ENCODE measurements around the gene ZFP91. TPM values are rescaled to one million over a fixed set of nuclear protein-coding genes. Genes with fewer than 3 reads are reported as not detected.

ZFP91 gene
- total RNA-seq, 1 experiment from 2014 or later, result 56.2 TPM

DNA sequence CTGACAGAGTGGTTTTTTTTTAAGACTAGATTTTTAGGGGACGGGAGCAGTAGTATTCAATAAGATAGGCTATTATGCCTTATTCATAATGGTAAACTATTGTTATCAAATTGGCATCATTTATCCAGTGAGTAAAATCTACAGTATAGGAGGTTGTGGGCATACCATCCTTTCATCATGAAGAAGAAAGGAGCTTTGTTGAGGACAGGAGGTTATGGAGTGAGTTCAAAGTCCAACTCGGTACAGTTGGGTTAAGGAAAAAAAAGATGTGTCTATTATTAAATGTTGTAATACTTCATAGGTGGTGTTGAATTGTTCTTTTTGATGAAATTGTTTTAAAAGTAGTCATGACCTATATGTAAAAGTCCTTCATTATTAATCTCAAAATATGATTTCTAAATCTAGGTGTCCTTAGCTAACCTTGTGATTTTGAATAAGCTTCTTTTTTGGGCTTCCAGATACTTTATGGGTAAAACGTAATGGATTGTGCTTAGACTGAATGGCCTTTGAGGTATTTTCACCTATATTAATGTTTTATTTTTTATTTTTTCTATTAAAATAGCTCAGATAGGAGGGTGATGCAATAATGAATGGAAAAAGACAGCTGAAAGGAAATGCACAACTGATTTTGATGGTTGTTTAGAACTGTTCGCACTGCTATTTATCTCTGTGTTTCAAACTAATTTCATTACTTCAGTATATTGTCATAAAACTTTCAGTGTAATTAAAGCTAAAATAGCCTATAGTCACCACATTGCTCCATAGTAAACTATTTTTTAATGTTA lies 28.3 kb downstream of the ZFP91 start:
- Histone ChIP-seq H3K79me2 (ENCODE audit: low read length) (peaks cover 79% of the 10 kb centered on the region), H3K4me1 (ENCODE audit: insufficient read depth, low read length) (peaks cover 11% of the 10 kb centered on the region), H3K4me3 (ENCODE audit: low read length) (no peak overlapping the region), H3K4me2 (ENCODE audit: low read length) (no peak overlapping the region), H3K9me2 (replicated peaks; ENCODE audit: low read length) (no peaks in the 10 kb centered on the region), H3K27me3 (ENCODE audit: low read length) (no peaks in the 10 kb centered on the region), H3K36me3 (ENCODE audit: low read depth, low read length) (peaks cover 31% of the 10 kb centered on the region), H3K27ac (ENCODE audit: low read length) (no peak overlapping the region), H4K20me1 (ENCODE audit: low read length) (peaks cover 57% of the 10 kb centered on the region), H2AFZ (ENCODE audit: low read length) (no peak overlapping the region), H3K9me3 (ENCODE audit: low read length) (no peaks in the 10 kb centered on the region), H3K9ac (ENCODE audit: low read length) (no peak overlapping the region), H3F3A (ENCODE audit: low read length, unreplicated experiment) (no peaks in the 10 kb centered on the region)
- no TSS peak for BruUV-seq (replicated peaks)
- TF ChIP-seq, protein P1, sequence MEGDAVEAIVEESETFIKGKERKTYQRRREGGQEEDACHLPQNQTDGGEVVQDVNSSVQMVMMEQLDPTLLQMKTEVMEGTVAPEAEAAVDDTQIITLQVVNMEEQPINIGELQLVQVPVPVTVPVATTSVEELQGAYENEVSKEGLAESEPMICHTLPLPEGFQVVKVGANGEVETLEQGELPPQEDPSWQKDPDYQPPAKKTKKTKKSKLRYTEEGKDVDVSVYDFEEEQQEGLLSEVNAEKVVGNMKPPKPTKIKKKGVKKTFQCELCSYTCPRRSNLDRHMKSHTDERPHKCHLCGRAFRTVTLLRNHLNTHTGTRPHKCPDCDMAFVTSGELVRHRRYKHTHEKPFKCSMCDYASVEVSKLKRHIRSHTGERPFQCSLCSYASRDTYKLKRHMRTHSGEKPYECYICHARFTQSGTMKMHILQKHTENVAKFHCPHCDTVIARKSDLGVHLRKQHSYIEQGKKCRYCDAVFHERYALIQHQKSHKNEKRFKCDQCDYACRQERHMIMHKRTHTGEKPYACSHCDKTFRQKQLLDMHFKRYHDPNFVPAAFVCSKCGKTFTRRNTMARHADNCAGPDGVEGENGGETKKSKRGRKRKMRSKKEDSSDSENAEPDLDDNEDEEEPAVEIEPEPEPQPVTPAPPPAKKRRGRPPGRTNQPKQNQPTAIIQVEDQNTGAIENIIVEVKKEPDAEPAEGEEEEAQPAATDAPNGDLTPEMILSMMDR (conservative IDR thresholded peaks at IDR 0.05; ENCODE audit: low read depth, low read length), result no peak
- no peak for TF ChIP-seq EZH2 (IDR thresholded peaks at IDR 0.05; ENCODE audit: low read length, unreplicated experiment)
- TF ChIP-seq EZH2phosphoT487 (IDR thresholded peaks at IDR 0.05; ENCODE audit: borderline replicate concordance, low read length), result no peak
- CTCF ChIA-PET, result no interaction called here
- ATAC-seq (no peak), DNase-seq (no peak)
- POLR2A ChIA-PET (ENCODE audit: unreplicated experiment), result no interaction called here
- intact Hi-C loops (cut with micrococcal nuclease), result no loop called here

DNA sequence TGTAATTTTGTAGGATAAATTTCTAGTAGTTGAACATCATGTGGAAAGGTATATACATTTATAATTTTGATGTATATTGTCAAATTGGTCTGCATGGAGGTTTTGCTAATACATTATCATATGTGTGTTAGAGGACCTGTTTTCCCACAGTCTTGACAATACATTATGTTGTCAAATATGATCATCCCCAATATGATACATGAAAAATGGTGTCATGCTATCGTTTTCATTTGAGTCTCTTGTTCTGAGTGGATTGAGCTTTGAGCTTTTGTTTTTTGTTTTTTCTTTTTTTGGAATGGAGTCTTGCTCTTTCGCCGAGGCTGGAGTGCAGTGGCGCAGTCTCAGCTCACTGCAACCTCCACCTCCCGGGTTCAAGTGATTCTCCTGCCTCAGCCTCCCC lies 29.5 kb downstream of the ZFP91 start:
- ATAC-seq, result no peak
- intact Hi-C loops (cut with micrococcal nuclease), result no loop called here
- H4K20me1 ChIP-seq (ENCODE audit: low read length), result peaks cover 45% of the 10 kb centered on the region
- H3K27me3 ChIP-seq (ENCODE audit: low read length), result no peaks in the 10 kb centered on the region
- no peaks in the 10 kb centered on the region for H3K9me3 ChIP-seq (ENCODE audit: low read length)
- no peaks in the 10 kb centered on the region for H3K9me2 ChIP-seq (replicated peaks; ENCODE audit: low read length)
- peaks cover 38% of the 10 kb centered on the region for H3K36me3 ChIP-seq (ENCODE audit: low read depth, low read length)
- no peak overlapping the region for H3K27ac ChIP-seq (ENCODE audit: low read length)
- DNase-seq, result no peak
- H3K9ac ChIP-seq (ENCODE audit: low read length), result no peak overlapping the region
- no peak overlapping the region for H3K4me2 ChIP-seq (ENCODE audit: low read length)
- no peak overlapping the region for H2AFZ ChIP-seq (ENCODE audit: low read length)
- H3K79me2 ChIP-seq (ENCODE audit: low read length), result peaks cover 67% of the 10 kb centered on the region
- ChIA-PET CTCF (no interaction called here), POLR2A (ENCODE audit: unreplicated experiment) (no interaction called here)
- no peaks in the 10 kb centered on the region for H3F3A ChIP-seq (ENCODE audit: low read length, unreplicated experiment)
- BruUV-seq (replicated peaks), result no TSS peak
- no peak overlapping the region for H3K4me3 ChIP-seq (ENCODE audit: low read length)
- TF ChIP-seq EZH2phosphoT487 (IDR thresholded peaks at IDR 0.05; ENCODE audit: borderline replicate concordance, low read length), result no peak
- TF ChIP-seq, protein P1 (conservative IDR thresholded peaks at IDR 0.05; ENCODE audit: low read depth, low read length), result no peak
- TF ChIP-seq EZH2 (IDR thresholded peaks at IDR 0.05; ENCODE audit: low read length, unreplicated experiment), result no peak
- H3K4me1 ChIP-seq (ENCODE audit: insufficient read depth, low read length), result peaks cover 11% of the 10 kb centered on the region

DNA sequence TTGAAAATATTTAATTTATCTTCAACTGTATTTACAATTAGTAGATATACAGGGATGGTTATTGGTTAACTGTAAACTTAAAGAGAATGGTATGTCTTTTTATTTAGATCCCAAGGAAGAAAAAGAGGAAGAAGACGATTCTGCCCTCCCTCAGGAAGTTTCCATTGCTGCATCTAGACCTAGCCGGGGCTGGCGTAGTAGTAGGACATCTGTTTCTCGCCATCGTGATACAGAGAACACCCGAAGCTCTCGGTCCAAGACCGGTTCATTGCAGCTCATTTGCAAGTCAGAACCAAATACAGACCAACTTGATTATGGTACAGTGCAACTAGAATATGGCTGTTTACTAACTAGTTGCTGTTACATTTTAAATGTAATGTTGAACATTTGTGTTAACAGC lies 30.9 kb downstream of the ZFP91 start:
- TF ChIP-seq EZH2 (IDR thresholded peaks at IDR 0.05; ENCODE audit: low read length, unreplicated experiment) (no peak), EZH2phosphoT487 (IDR thresholded peaks at IDR 0.05; ENCODE audit: borderline replicate concordance, low read length) (no peak)
- TF ChIP-seq, protein P1 (conservative IDR thresholded peaks at IDR 0.05; ENCODE audit: low read depth, low read length), result no peak
- ATAC-seq (no peak), DNase-seq (no peak)
- intact Hi-C loops (cut with micrococcal nuclease), result no loop called here
- Histone ChIP-seq H4K20me1 (ENCODE audit: low read length) (peaks cover 32% of the 10 kb centered on the region), H3K4me2 (ENCODE audit: low read length) (no peak overlapping the region), H3K79me2 (ENCODE audit: low read length) (peaks cover 53% of the 10 kb centered on the region), H3K27ac (ENCODE audit: low read length) (no peak overlapping the region), H2AFZ (ENCODE audit: low read length) (no peak overlapping the region), H3K4me3 (ENCODE audit: low read length) (no peak overlapping the region), H3K9ac (ENCODE audit: low read length) (no peak overlapping the region), H3K4me1 (ENCODE audit: insufficient read depth, low read length) (peaks cover 11% of the 10 kb centered on the region), H3F3A (ENCODE audit: low read length, unreplicated experiment) (peaks cover 3% of the 10 kb centered on the region), H3K9me2 (replicated peaks; ENCODE audit: low read length) (no peaks in the 10 kb centered on the region), H3K36me3 (ENCODE audit: low read depth, low read length) (peaks cover 52% of the 10 kb centered on the region), H3K9me3 (ENCODE audit: low read length) (no peaks in the 10 kb centered on the region), H3K27me3 (ENCODE audit: low read length) (no peaks in the 10 kb centered on the region)
- ChIA-PET POLR2A (ENCODE audit: unreplicated experiment) (no interaction called here), CTCF (no interaction called here)
- no TSS peak for BruUV-seq (replicated peaks)
